HEK293 (cell line): Measurements from ENCODE around the gene HTR6.
A peak's percentile ranks its signal among the peaks of the same experiment; 100 is the strongest.

Experiments
- BCL6B ChIP-seq: fragments of 450-650 bp; formaldehyde crosslinking; IDR thresholded peaks from 2 replicates; pipeline ENCODE4 v1.5.1; 2017; ENCODE audit warnings: missing biosample characterization, missing genetic modification characterization
- GLIS2 ChIP-seq: fragments of 450-650 bp; formaldehyde crosslinking; IDR thresholded peaks from 2 replicates; pipeline ENCODE4 v1.5.1; 2016; ENCODE audit warnings: missing biosample characterization, missing genetic modification characterization
- KLF7 ChIP-seq: fragments of 450-650 bp; formaldehyde crosslinking; IDR thresholded peaks from 2 replicates; pipeline ENCODE4 v1.5.1; 2016; ENCODE audit warnings: missing biosample characterization, missing genetic modification characterization, borderline replicate concordance
- REPIN1 ChIP-seq: fragments of 450-650 bp; formaldehyde crosslinking; IDR thresholded peaks from 2 replicates; pipeline ENCODE4 v1.5.1; 2017; ENCODE audit warnings: missing biosample characterization, missing genetic modification characterization, low read depth
- REST ChIP-seq: fragments of 450-650 bp; formaldehyde crosslinking; IDR thresholded peaks from 2 replicates; pipeline ENCODE4 v1.5.1; 2016; ENCODE audit warnings: missing biosample characterization, missing genetic modification characterization
- YY2 ChIP-seq: fragments of 450-650 bp; formaldehyde crosslinking; IDR thresholded peaks from 2 replicates; pipeline ENCODE4 v1.5.1; 2016; ENCODE audit warnings: missing biosample characterization, missing genetic modification characterization
- ZFHX2 ChIP-seq: fragments of 450-650 bp; formaldehyde crosslinking; conservative IDR thresholded peaks from 2 replicates; pipeline ENCODE4 v1.5.1; 2016; ENCODE audit warnings: missing biosample characterization, missing genetic modification characterization
- ZFP37 ChIP-seq: fragments of 450-650 bp; formaldehyde crosslinking; IDR thresholded peaks from 2 replicates; pipeline ENCODE4 v1.5.1; 2016; ENCODE audit warnings: missing biosample characterization, missing genetic modification characterization
- ZFP41 ChIP-seq: fragments of 450-650 bp; formaldehyde crosslinking; IDR thresholded peaks from 2 replicates; pipeline ENCODE4 v1.5.1; 2016; ENCODE audit warnings: missing biosample characterization, missing genetic modification characterization, borderline replicate concordance
- ZFP69B ChIP-seq: fragments of 450-650 bp; formaldehyde crosslinking; IDR thresholded peaks from 2 replicates; pipeline ENCODE4 v1.5.1; 2016; ENCODE audit warnings: missing biosample characterization, missing genetic modification characterization
- ZNF112 ChIP-seq: fragments of 450-650 bp; formaldehyde crosslinking; IDR thresholded peaks from 2 replicates; pipeline ENCODE4 v1.5.0; 2017; ENCODE audit warnings: missing biosample characterization, missing genetic modification characterization
- ZNF140 ChIP-seq: fragments of 450-650 bp; formaldehyde crosslinking; IDR thresholded peaks from 2 replicates; pipeline ENCODE4 v1.5.1; 2016; ENCODE audit warnings: missing biosample characterization, missing genetic modification characterization
- ZNF175 ChIP-seq: fragments of 450-650 bp; formaldehyde crosslinking; IDR thresholded peaks from 2 replicates; pipeline ENCODE4 v1.5.1; 2016; ENCODE audit warnings: missing biosample characterization, missing genetic modification characterization
- ZNF202 ChIP-seq: fragments of 450-650 bp; formaldehyde crosslinking; IDR thresholded peaks from 2 replicates; pipeline ENCODE4 v1.5.1; 2016; ENCODE audit warnings: missing biosample characterization, missing genetic modification characterization, borderline replicate concordance
- ZNF362 ChIP-seq: fragments of 450-650 bp; formaldehyde crosslinking; IDR thresholded peaks from 2 replicates; pipeline ENCODE4 v1.5.1; 2016; ENCODE audit warnings: missing biosample characterization, missing genetic modification characterization
- ZNF555 ChIP-seq: fragments of 450-650 bp; formaldehyde crosslinking; conservative IDR thresholded peaks from 2 replicates; pipeline ENCODE4 v1.5.1; 2017; ENCODE audit warnings: missing biosample characterization, mild to moderate bottlenecking, missing genetic modification characterization, inconsistent platforms
- ZNF76 ChIP-seq: fragments of 450-650 bp; formaldehyde crosslinking; IDR thresholded peaks from 2 replicates; pipeline ENCODE4; 2016; ENCODE audit warnings: low read depth, missing biosample characterization, missing genetic modification characterization, borderline replicate concordance
- ZNF768 ChIP-seq: fragments of 450-650 bp; formaldehyde crosslinking; IDR thresholded peaks from 2 replicates; pipeline ENCODE4 v1.5.1; 2018; ENCODE audit warnings: missing biosample characterization, mild to moderate bottlenecking, missing genetic modification characterization
- ZNF843 ChIP-seq: fragments of 450-650 bp; formaldehyde crosslinking; IDR thresholded peaks from 2 replicates; pipeline ENCODE4 v1.5.1; 2016; ENCODE audit warnings: missing biosample characterization, missing genetic modification characterization
- TF ChIP-seq, protein P1 (sequence below): fragments of 450-650 bp; formaldehyde crosslinking; IDR thresholded peaks from 2 replicates; pipeline ENCODE4 v1.5.1; 2016; ENCODE audit warnings: missing biosample characterization, missing genetic modification characterization
- TF ChIP-seq, protein P2 (sequence below): fragments of 450-650 bp; formaldehyde crosslinking; IDR thresholded peaks from 2 replicates; pipeline ENCODE4 v1.5.1; 2017; ENCODE audit warnings: missing biosample characterization, missing genetic modification characterization
- TF ChIP-seq, protein P3 (sequence below): fragments of 450-650 bp; formaldehyde crosslinking; IDR thresholded peaks from 2 replicates; pipeline ENCODE4 v1.5.1; 2016; ENCODE audit warnings: missing biosample characterization, missing genetic modification characterization, low read depth
- TF ChIP-seq, protein P4 (sequence below): fragments of 450-650 bp; formaldehyde crosslinking; IDR thresholded peaks from 2 replicates; pipeline ENCODE4 v1.5.0; 2017; ENCODE audit warnings: missing biosample characterization, missing genetic modification characterization, borderline replicate concordance
- TF ChIP-seq, protein P5 (sequence below): fragments of 450-650 bp; formaldehyde crosslinking; IDR thresholded peaks from 2 replicates; pipeline ENCODE4 v1.5.1; 2016; ENCODE audit warnings: missing biosample characterization, missing genetic modification characterization

The HTR6 gene

GRCh38 chr1:19640363-19641316, 24.0 kb upstream of the HTR6 start (continued):
- TF ChIP-seq REST (tag by site-specific recombination) (no peak), ZFP41 (tag by site-specific recombination) (no peak), ZNF175 (tag by site-specific recombination) (no peak), ZNF112 (tag by site-specific recombination) (no peak), KLF7 (tag by site-specific recombination) (no peak), BCL6B (tag by site-specific recombination) (no peak), ZNF202 (tag by site-specific recombination) (no peak), ZNF555 (tag by site-specific recombination) (no peak), ZFP37 (tag by site-specific recombination) (no peak), ZFP69B (tag by site-specific recombination) (peak; percentile 39; the same call in 1 of the 2 replicates), YY2 (tag by site-specific recombination) (no peak), GLIS2 (no peak; the same call in 1 of the 2 replicates), ZNF362 (tag by site-specific recombination) (no peak), ZNF843 (tag by site-specific recombination) (no peak), ZNF76 (tag by site-specific recombination) (no peak), ZNF140 (tag by site-specific recombination) (no peak), ZFHX2 (tag by site-specific recombination) (no peak), REPIN1 (tag by site-specific recombination) (no peak), ZNF768 (tag by site-specific recombination) (no peak)
- TF ChIP-seq, protein P1, sequence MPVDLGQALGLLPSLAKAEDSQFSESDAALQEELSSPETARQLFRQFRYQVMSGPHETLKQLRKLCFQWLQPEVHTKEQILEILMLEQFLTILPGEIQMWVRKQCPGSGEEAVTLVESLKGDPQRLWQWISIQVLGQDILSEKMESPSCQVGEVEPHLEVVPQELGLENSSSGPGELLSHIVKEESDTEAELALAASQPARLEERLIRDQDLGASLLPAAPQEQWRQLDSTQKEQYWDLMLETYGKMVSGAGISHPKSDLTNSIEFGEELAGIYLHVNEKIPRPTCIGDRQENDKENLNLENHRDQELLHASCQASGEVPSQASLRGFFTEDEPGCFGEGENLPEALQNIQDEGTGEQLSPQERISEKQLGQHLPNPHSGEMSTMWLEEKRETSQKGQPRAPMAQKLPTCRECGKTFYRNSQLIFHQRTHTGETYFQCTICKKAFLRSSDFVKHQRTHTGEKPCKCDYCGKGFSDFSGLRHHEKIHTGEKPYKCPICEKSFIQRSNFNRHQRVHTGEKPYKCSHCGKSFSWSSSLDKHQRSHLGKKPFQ: peak; percentile 90
- TF ChIP-seq, protein P2, sequence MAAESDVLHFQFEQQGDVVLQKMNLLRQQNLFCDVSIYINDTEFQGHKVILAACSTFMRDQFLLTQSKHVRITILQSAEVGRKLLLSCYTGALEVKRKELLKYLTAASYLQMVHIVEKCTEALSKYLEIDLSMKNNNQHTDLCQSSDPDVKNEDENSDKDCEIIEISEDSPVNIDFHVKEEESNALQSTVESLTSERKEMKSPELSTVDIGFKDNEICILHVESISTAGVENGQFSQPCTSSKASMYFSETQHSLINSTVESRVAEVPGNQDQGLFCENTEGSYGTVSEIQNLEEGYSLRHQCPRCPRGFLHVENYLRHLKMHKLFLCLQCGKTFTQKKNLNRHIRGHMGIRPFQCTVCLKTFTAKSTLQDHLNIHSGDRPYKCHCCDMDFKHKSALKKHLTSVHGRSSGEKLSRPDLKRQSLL (tag by site-specific recombination): no peak
- TF ChIP-seq, protein P3, sequence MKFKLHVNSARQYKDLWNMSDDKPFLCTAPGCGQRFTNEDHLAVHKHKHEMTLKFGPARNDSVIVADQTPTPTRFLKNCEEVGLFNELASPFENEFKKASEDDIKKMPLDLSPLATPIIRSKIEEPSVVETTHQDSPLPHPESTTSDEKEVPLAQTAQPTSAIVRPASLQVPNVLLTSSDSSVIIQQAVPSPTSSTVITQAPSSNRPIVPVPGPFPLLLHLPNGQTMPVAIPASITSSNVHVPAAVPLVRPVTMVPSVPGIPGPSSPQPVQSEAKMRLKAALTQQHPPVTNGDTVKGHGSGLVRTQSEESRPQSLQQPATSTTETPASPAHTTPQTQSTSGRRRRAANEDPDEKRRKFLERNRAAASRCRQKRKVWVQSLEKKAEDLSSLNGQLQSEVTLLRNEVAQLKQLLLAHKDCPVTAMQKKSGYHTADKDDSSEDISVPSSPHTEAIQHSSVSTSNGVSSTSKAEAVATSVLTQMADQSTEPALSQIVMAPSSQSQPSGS: no peak
- TF ChIP-seq, protein P4, sequence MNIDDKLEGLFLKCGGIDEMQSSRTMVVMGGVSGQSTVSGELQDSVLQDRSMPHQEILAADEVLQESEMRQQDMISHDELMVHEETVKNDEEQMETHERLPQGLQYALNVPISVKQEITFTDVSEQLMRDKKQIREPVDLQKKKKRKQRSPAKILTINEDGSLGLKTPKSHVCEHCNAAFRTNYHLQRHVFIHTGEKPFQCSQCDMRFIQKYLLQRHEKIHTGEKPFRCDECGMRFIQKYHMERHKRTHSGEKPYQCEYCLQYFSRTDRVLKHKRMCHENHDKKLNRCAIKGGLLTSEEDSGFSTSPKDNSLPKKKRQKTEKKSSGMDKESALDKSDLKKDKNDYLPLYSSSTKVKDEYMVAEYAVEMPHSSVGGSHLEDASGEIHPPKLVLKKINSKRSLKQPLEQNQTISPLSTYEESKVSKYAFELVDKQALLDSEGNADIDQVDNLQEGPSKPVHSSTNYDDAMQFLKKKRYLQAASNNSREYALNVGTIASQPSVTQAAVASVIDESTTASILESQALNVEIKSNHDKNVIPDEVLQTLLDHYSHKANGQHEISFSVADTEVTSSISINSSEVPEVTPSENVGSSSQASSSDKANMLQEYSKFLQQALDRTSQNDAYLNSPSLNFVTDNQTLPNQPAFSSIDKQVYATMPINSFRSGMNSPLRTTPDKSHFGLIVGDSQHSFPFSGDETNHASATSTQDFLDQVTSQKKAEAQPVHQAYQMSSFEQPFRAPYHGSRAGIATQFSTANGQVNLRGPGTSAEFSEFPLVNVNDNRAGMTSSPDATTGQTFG: no peak
- TF ChIP-seq, protein P5, sequence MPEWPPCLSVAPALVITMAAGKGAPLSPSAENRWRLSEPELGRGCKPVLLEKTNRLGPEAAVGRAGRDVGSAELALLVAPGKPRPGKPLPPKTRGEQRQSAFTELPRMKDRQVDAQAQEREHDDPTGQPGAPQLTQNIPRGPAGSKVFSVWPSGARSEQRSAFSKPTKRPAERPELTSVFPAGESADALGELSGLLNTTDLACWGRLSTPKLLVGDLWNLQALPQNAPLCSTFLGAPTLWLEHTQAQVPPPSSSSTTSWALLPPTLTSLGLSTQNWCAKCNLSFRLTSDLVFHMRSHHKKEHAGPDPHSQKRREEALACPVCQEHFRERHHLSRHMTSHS (tag by site-specific recombination): no peak
